KMS-11 (cell line): ENCODE results near the gene VSIR.

Experiments used
- H2AFZ ChIP-seq: fragments of 200-600 bp; sonication (generic); 2 replicates; pipeline ENCODE4 v1.6.1; 2016; ENCODE audit warnings: antibody characterized with exemption, mixed run types, low read depth
- H3K27ac ChIP-seq: fragments of 200-600 bp; sonication (generic); 2 replicates; pipeline ENCODE4 v1.6.1; 2016; ENCODE audit warnings: mild to moderate bottlenecking, mixed run types
- H3K27me3 ChIP-seq: fragments of 200-600 bp; sonication (generic); 2 replicates; pipeline ENCODE4 v1.6.1; 2017; ENCODE audit warnings: mild to moderate bottlenecking, low read depth, mixed run types, moderate library complexity; ENCODE audit not compliant: insufficient read depth
- H3K36me3 ChIP-seq: fragments of 200-600 bp; sonication (generic); 2 replicates; pipeline ENCODE4 v1.6.1; 2017; ENCODE audit warnings: mild to moderate bottlenecking, mixed run types; ENCODE audit not compliant: insufficient read depth
- H3K4me1 ChIP-seq: fragments of 200-600 bp; sonication (generic); 2 replicates; pipeline ENCODE4 v1.6.1; 2016; ENCODE audit warnings: mild to moderate bottlenecking, low read depth, mixed run types; ENCODE audit not compliant: poor library complexity, severe bottlenecking
- H3K4me2 ChIP-seq: fragments of 200-600 bp; sonication (generic); 2 replicates; pipeline ENCODE4 v1.7.0; 2016; ENCODE audit warnings: mild to moderate bottlenecking, mixed run types
- H3K4me3 ChIP-seq: fragments of 200-600 bp; sonication (generic); IDR thresholded peaks from 2 replicates; pipeline ENCODE4 v1.6.1; 2017; ENCODE audit warnings: low read depth, low read length, mixed read lengths; ENCODE audit not compliant: insufficient read depth
- H3K79me2 ChIP-seq: fragments of 200-600 bp; sonication (generic); 2 replicates; pipeline ENCODE4 v1.6.1; 2016; ENCODE audit warnings: low read depth, mixed run types; ENCODE audit not compliant: insufficient read depth
- H3K9ac ChIP-seq: fragments of 200-600 bp; sonication (generic); 2 replicates; pipeline ENCODE4 v1.6.1; 2016; ENCODE audit warnings: mild to moderate bottlenecking, mixed run types
- H4K20me1 ChIP-seq: fragments of 200-600 bp; sonication (generic); 2 replicates; pipeline ENCODE4 v1.6.1; 2016; ENCODE audit warnings: mild to moderate bottlenecking, mixed run types; ENCODE audit not compliant: insufficient read depth
- CTCF ChIP-seq: fragments of 200-600 bp; sonication (generic); conservative IDR thresholded peaks from 2 replicates; pipeline ENCODE4 v1.6.1; 2017; ENCODE audit warnings: low read depth, mild to moderate bottlenecking, antibody characterized with exemption, low read length, moderate library complexity, mixed read lengths

VSIR gene

GRCh38 chr10:71780719-71781118, 7.4 kb upstream of the VSIR start:
- Histone ChIP-seq H4K20me1 (no peaks in the 10 kb centered on the region), H3K79me2 (no peaks in the 10 kb centered on the region), H3K4me1 (no peaks in the 10 kb centered on the region), H2AFZ (no peak overlapping the region), H3K9ac (no peak overlapping the region), H3K27ac (no peak overlapping the region), H3K36me3 (no peaks in the 10 kb centered on the region), H3K4me3 (no peak overlapping the region), H3K4me2 (no peak overlapping the region), H3K27me3 (peaks cover 64% of the 10 kb centered on the region)
- no peak for TF ChIP-seq CTCF

DNA sequence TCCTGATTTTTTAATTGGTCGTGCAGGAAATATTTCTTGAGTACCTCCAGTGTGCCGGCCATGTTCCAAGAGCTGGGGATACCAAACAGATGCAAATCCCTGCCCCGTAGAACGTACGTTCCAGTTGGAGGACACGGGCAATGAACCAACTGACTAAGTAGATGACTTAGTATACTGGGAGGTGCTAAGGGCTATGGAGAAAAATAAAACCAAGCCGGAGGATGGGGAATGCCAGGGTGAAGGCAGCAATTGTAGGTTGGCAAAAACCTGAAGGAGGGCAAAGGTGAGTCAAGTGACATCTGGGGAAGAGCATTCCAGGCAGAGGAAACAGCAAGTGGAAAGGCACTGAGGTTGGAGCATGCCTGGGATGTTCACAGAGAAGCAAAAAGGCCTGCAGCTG, 6.8 kb upstream of the VSIR start:
- Histone ChIP-seq H3K4me2 (no peak overlapping the region), H3K79me2 (no peaks in the 10 kb centered on the region), H3K4me1 (no peaks in the 10 kb centered on the region), H3K9ac (no peak overlapping the region), H4K20me1 (no peaks in the 10 kb centered on the region), H3K4me3 (no peak overlapping the region), H3K27ac (no peak overlapping the region), H3K36me3 (no peaks in the 10 kb centered on the region), H2AFZ (no peak overlapping the region), H3K27me3 (peaks cover 58% of the 10 kb centered on the region)
- no peak for TF ChIP-seq CTCF

DNA sequence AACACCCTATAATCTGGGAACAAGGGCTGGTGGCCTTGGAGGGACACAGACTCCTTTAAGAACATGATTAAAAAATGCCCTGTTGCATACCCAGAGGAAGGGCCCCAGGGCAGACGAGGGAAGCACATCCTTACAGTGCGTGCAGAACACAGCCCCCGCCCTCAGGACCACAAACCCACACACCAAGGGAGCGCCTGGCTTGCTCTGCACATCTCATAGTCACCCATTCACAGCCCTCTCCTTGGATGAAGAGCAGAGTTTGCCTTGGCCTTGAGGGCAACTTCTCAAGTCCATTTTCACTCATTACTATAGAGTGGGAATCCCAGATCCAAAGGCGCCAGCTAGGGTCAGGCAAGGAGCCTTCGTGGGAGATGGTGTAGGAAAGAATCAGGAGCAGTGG, 6.3 kb upstream of the VSIR start:
- Histone ChIP-seq H2AFZ (no peak overlapping the region), H3K79me2 (no peaks in the 10 kb centered on the region), H3K4me1 (no peaks in the 10 kb centered on the region), H3K36me3 (no peaks in the 10 kb centered on the region), H3K27me3 (peaks cover 54% of the 10 kb centered on the region), H3K4me2 (no peak overlapping the region), H3K9ac (no peak overlapping the region), H4K20me1 (no peaks in the 10 kb centered on the region), H3K4me3 (no peak overlapping the region), H3K27ac (no peak overlapping the region)
- TF ChIP-seq CTCF = no peak

DNA sequence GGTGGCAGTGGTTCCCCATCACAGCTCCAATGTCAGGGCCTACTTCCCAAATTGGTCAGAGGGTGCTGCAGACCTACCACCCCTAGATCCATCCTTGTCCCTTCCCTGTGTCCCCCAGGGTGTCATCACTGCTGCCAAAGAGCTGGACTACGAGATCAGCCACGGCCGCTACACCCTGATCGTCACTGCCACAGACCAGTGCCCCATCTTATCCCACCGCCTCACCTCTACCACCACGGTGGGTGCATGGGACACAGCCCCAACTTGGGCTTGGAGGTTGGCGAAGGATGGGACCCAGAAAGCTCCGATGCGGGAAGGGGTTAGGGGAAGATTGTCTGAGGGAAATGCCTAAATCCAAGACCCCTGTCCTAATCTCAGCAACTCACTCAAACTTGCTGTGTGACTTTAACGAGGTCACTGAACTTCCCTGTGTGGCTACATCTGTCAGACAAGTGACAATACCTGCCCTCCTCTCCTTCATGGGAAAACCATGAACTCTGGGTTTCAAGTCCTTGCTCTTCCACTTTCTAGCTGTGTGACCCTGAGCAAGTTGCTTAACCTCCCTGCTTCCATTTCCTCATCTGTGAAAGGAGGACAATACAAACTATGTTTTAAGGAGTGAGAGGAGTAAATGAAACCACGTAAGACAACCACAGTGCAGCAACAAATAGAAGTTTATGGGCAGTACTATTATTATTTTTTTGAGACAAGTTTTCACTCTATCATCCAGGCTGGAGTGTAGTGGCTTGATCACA, 4.9 kb upstream of the VSIR start:
- H3K27me3 ChIP-seq = peaks cover 45% of the 10 kb centered on the region
- no peaks in the 10 kb centered on the region for H3K4me1 ChIP-seq
- no peak overlapping the region for H3K9ac ChIP-seq
- no peaks in the 10 kb centered on the region for H3K79me2 ChIP-seq
- no peaks in the 10 kb centered on the region for H3K36me3 ChIP-seq
- no peak overlapping the region for H3K4me2 ChIP-seq
- TF ChIP-seq CTCF = no peak
- H3K27ac ChIP-seq = no peak overlapping the region
- no peak overlapping the region for H2AFZ ChIP-seq
- H3K4me3 ChIP-seq = no peak overlapping the region
- H4K20me1 ChIP-seq = no peaks in the 10 kb centered on the region
